GM18507 (cell line): ENCODE measurements around the gene TP63.

Experiments used
- DNase-seq: peaks from one replicate; pipeline ENCODE4 v3.0.0; 2011; ENCODE audit warnings: low read depth; ENCODE audit not compliant: insufficient read length; ENCODE audit errors: extremely low spot score
- FAIRE-seq: peaks from 2 replicates; lab custom pipeline; 2011; peaks lifted over from hg19 to GRCh38; lab: Jason Lieb, UNC

TP63 gene

DNA sequence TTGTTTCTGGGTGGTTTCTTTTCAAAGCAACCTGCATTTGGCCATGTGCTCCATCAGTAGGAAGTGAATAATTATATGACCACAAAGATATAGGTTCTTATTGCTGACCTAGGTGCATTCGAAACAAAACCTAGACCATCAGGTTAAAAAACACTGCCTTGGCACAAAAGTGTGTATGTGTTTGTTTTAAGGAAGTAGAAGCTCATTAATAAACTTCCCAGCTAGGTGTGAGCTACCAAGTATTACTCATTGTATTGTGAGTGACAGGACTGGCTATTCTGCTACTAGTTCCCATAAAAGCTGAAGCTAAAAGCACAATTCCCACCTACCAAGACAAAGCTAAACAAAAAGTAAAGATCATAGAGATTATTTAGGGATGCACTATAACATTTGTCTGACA is 168.2 kb downstream of the TP63 start:
- FAIRE-seq (no peak), DNase-seq (no peak)

DNA sequence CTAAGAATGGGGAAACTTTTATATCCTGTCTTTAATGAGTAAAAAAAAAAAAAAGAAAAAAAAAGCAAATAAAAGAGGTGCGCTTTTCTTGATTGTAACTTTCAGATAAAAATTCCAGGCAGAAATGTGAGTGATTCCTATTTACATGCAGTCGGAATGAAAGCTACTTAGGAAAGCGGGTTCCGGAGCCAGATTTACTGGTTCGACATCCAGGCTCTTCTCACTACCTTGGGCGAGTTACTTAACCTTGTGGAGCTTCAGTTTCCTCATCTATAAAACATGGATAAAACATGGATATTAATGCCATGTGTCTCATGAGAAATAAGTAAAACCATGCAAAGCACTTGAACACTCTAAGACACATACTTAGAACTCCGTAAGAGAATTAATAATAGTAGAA is 169.2 kb downstream of the TP63 start:
- FAIRE-seq: no peak
- no peak for DNase-seq

DNA sequence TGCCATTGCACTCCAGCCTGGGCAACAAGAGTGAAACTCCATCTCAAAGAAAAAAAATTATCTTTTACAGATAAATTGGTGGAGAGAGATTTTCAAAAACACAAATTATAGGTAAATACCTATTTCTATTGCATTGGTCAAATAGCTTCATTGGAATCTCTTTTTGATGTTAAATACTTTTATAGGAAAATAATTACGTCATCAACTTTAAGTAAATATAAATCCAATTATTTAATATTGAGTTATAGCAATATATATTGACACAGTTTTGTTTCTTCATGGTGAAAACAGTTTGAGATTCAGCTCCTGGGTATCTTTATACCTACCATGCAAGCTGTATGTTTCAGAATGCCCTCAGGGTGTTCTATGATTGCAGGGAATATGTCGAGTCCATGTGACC is 172.1 kb downstream of the TP63 start:
- FAIRE-seq (no peak), DNase-seq (no peak)

DNA sequence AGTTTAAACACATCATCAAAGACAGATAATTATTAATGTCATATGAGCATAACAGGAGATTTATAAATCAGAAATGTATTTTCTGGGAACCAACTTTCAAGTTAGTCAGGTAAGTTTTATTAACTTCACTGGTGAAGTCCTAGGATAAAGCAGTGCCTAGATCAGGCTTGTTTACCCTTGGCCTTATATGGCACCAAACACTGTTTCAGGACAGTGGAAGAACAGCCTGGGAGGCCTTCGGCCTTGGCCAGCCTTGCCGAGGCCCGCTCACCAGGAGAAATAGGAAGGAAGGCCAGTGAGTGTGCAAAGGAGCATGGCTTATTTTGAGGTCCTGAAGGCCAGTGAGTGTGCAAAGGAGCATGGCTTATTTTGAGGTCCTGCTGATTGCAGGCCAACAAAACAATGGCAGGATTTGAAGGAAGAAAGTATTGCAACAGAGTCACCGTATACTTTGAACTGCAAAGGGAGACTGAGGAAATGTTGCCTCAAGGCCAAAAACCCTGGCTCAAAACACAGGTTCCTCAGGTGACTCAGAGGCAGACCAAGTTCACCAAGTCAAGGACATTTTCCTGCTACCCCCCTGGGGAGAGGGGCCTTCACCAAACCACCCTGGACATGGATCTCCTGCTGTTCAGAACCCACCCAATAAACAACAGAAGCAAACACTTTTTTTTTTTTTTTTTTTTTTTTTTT is 174.3 kb downstream of the TP63 start:
- no peak for DNase-seq
- no peak for FAIRE-seq

DNA sequence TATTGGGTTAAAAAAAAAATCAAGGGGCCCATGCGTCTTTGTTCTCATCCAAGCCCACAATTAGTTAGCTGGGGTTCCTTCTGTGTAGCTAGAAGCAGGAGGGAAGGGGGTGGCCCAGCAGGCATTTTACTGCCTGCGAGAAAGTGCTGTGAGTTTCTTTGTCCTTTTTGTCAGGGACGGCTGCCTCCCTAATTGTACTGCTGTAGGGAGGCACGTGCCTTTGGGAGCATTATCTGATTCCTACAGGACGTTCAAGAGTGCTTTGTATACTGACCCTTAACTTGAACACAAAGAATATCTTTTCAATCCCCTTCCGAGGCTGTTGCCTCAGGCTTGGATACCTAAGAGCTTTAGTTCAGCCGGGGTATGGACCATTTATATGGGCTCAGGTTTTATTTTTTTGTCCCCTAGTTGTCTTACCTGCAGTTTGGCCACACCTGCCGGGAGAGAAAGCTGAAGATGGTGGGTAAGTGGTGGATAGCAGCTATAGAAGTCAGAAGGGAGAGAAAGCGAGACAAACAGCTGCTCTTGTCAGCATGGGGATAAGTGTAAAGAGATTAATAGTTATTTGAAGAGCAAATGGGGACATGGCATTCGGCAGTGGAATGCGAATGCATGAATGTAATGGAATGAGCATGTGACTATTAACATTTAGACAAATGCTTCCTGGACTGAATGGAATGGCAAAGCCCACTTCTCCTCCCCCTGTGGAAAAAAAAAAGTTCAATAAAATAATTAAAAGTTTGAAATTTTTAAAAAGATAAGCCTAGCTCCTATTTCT is 175.2 kb downstream of the TP63 start:
- DNase-seq: no peak
- FAIRE-seq: no peak

DNA sequence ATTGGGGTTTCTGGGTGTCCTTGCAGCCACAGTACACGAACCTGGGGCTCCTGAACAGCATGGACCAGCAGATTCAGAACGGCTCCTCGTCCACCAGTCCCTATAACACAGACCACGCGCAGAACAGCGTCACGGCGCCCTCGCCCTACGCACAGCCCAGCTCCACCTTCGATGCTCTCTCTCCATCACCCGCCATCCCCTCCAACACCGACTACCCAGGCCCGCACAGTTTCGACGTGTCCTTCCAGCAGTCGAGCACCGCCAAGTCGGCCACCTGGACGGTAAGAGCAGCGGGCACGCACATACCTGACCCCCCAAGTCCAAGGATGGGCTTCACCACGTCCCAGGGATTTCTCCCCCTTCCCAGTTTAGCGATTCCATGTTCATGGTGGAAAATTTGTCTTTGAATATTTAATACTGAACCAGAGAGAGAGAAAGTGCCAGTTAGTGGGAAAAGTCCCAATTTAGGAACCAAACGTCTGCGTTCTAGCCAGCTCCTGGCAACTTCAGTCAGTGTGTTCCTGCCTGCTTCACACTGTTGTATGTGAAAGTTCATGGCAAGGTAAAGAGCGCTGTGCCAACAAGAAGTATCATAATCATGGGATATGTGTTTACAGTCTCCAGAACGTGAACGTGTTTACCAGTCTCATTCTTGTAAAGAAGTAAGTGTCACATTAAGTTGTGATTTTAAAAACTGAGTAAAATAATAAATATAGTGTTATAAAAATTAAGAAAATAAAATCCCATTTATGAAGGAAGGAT is 177.2 kb downstream of the TP63 start:
- FAIRE-seq (no peak), DNase-seq (no peak)

DNA sequence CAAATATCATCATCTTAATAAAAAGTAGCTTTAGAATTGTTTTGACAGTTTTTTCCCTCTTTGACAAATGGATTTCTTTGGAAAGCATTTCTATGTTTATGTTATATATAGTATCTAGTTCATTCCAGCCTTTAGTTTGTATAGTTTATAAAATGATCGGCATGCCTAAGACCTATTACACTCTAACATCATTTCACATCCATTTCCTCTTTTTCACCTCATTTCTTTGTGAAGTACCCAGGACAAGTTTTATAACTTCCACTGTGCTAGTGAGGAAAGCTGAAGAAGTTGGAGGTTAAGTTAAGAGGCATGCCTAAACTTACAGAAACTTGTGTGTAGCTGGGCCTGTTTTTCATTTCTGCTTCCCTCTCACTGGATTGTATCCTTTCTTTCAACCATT is 178.4 kb downstream of the TP63 start:
- peak; percentile 18 for FAIRE-seq
- DNase-seq: no peak

DNA sequence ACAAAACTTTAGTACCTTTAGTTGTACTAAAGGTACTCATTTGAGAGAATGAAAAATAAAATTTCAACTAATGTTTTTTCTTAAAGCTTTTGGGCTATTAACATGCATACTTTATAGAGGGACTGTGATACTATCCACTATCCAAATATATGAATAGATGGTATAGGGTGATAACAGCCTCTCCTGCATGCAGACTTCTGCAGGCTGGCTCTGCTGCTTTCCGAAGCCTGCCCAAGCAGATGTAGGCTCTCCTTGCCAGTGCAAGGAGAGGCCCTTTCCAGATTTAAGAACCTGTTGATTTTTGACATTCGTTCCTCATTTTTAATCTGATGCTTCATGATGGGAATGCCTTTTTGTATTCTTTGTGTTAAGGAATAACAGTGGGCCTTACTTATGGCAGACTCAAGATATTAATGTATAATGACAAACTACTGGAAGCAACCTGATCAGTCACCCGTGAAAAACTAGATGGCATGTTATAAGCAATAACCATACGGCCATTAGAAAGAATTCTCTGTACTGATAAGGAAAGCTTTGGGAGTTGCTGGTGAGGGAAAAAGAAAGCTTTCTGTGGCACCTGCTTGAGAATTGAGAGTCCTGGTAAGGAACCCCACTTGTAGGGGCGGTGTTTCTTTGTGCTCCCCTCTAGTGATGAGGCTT is 181.7 kb downstream of the TP63 start:
- DNase-seq (no peak), FAIRE-seq (no peak)

DNA sequence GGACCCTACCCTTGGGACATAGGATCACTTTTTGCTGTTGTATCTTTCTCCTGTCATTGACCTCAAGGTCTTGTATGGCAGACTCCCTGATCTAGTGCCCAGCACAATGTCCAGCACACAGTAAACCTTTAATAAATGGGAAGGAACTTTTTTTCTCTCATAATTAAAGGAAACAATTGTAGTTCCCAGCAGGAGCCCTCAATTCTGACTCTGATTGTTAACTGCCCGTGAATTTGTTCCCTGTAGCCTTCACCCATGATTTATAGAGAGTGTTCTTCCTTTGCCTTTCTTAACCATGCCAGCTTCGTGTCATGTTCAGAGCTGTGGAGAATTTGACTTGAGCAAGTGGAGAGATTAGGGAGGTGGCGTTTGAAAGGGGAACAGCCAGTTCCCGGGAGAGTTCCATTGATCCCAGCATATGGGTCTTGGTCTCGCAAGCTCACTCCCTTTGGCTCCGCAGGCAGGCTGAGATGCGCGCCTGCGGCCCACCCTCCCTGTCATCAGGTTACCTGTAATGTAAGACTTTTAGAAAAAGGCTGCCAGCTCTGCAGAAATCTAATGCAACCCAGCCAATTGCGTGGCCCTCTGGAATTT is 182.6 kb downstream of the TP63 start:
- DNase-seq (no peak), FAIRE-seq (no peak)

DNA sequence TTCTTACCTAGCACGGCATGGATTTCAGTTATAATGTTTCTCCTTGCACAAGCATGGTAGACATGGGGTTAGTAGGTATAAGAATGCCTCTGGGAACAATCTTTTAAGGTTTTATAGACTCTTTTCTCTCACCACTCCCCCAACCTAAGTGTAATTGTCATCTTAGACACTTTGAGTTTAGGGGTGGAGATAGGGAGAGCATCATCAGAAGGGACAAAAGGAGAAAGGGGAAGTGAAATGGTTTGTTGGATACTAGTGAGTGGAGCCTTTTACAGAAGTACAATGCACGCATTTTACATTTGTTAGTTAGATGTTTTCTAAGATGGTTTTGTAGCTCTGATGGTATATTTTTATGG is 189.2 kb downstream of the TP63 start:
- DNase-seq (no peak), FAIRE-seq (peak; percentile 54)

DNA sequence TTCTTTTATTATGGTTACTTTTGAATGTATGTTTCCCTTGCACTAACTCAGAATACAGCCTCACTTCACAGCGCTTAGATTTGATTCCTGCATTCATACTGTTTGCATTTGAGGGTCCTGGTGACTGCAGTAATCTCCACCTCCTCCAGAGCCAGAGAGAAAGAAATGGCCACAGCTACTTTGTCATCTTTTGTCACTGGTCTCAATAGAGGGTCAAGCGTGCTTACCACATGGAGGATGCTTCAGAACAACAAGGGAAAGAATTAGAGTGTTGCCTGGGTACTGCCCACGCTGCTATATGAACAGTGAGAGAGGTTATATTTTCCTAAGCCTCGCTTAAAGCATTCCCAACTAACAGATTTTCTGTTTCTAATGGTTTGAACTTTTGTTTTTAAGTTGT is 190.1 kb downstream of the TP63 start:
- FAIRE-seq (no peak), DNase-seq (no peak)

DNA sequence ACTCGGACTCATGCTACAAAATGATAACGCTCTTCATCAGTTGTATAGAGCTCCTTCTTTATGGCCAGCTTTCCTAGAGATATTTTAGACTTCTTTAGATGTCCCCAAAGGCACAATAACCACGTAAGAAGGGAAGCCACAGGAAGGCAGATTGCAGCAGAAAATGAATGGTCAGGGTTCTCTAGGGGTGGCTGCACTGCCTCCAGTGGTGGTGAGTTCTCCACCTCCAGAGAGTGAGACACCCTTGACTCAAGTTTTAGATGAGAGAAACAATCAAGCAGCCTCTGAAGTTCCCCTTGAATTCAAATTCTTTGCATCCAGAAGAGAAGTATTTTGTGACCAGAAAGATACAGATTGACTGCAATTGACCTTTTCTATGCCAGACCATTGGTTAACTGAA is 191.5 kb downstream of the TP63 start:
- FAIRE-seq: no peak
- no peak for DNase-seq

DNA sequence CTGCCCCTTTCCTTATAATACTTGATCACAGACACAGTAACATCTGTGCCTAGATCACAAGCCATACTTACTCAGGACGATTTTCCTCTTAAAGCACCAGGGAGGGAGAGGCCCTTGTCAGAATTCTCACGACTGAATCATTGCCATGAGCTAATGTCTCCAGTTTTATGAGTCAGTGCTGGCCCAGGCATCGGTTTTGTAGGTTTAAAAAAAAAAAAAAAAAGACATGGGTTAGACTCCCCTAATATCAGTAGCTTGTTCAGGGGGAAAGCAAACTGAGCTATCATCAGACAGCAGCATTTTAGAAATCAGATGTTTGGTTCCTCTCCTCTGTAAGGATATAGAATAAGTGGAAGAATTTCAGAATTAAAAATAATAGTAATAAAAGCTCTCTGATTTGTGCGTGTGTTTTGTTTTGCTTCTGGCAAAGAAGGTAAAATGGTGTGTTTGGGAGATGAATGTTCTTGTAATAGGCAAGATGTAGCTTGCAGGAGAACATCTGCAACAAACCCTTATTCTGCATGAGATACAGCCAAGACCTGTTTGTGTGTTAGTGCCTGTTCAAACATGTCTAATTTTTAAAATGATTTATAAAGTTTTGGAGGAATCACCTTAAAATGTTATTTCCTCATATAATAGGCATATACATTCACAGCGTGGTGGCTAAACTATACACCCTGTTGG is 193.6 kb downstream of the TP63 start:
- FAIRE-seq (no peak), DNase-seq (no peak)

DNA sequence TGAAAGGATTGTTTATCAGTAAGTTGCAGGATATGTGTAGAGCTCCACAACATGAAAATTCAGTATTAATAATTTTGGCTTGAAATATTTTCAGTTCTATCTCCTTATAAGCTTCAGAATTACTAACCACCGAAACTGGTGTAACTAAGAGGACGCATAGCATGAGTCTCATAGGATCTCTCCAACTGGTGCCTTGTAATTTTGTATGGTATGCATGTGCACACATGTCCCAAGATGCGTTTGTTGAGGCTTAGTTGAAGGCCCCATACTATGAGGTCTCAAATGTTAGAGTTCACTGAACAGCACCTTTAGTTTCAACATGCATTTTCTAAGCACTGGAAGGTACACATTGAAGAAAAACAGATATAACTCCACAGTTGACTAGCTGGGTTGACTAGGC is 195.4 kb downstream of the TP63 start:
- FAIRE-seq: no peak

DNA sequence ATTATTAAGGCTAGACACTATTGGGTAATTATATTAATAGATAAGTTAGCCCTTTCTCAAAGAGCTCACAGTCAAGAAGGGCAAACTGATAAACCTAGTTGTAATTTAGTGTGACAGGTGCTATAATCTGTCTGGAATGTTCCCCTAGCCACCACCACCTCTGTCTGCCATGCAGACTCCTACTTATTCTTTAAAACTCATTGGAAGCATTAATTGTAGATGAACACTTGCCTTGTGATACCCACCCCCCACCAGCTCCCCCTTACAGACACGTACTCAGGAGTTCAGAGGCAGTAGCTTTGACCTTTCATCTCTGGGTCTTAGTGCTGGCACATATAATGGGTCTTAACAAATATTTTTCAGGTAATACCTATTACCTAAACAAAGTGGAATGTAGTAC is 195.9 kb downstream of the TP63 start:
- DNase-seq (no peak), FAIRE-seq (no peak)

More for the DNA sequence above, 195.4 kb downstream of the TP63 start:
- DNase-seq: no peak

DNA sequence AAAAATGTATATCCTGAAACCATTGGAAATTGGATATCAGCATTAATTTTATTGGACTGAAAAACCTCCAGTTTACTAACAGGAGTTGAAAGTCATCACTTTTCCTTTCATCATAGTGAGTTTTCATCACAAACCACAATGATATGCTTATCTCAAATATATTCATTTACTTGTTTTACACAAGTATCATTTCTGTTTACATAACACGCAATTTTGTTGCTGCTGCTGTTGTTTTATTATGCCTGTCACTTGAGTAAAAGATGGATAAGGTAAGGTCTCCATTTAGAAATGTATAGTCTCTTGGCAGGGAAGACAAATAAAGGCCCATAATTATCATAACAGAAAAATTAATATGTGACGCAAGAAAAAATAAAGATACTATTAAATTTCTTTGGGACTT is 199.2 kb downstream of the TP63 start:
- FAIRE-seq: no peak
- no peak for DNase-seq

DNA sequence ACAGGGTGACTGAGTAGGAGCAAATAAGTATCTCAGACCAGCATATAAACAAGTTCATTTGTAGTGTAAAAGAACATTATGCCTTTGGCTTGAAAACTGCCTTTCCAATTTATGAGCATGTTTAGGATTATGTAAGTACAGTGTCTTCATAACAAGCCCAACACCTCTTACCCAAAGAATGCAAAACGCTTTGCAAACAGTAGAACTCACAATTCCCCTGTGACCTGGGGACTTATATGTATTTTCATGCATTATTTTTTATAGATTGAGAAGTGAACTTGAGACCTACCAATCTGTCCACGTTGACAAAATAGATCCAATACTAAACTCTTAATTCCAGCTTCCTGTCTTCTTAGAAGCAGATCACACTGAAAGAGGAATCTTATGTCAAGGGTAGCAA is 202.1 kb downstream of the TP63 start:
- FAIRE-seq: no peak

DNA sequence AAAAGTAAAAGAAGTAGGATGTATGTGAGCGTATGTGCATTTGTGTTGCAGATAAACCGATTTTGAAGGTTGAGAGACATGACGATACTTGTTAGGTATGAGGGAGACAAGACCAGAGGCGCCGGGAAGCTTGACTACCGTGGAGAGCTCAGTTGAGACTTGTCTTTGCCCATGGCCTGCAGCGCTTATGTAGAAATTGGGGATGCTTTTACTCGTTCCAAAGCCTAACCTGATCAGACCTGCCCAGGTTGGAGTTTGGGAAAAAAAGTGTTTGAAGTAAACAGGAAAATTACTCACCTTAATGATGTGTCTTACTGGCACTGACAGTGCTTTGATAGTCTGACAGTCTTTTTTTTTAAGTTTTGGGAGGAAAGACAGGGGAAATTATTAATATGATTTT is 202.8 kb downstream of the TP63 start:
- DNase-seq: no peak
- FAIRE-seq: no peak

More for the DNA sequence above, 202.1 kb downstream of the TP63 start:
- DNase-seq: no peak

DNA sequence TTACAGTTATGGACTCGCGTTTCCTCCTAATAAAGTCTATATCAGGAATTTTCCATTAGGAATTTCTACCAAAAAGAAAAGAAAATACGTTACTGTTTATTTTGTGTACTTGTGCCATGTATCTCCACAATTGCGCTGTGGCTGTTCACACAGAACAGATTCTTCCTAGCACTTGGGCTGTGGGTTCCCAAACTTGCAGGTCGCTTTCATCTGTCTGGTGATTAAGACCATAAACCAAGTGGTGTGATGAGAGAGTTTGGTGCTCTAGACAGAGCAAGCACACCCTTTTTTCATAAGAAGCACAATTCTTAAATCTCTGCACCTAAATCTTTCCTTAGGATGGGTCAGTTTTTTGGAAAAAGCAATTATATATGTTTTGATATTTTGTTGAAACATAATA is 203.3 kb downstream of the TP63 start:
- DNase-seq: no peak
- FAIRE-seq: no peak
